HepG2 (cell line): ENCODE data around the gene ACSM3. TPM values are rescaled to one million over a fixed set of nuclear protein-coding genes. Genes with fewer than 3 reads are reported as not detected.

Source experiments
- ATM ChIP-seq: fragments of 450-650 bp; IDR thresholded peaks from 2 replicates; pipeline ENCODE4 v1.7.1; 2017; ENCODE audit warnings: mild to moderate bottlenecking, borderline replicate concordance
- FOSL2 ChIP-seq: sonication (generic); formaldehyde crosslinking; IDR thresholded peaks from 2 replicates; pipeline ENCODE4 v1.4.0; 2020; ENCODE audit warnings: missing genetic modification reagents
- GATA4 ChIP-seq: sonication (generic); IDR thresholded peaks from 2 replicates; pipeline ENCODE4 v1.6.1; 2016; ENCODE audit warnings: antibody characterized with exemption, low read depth, borderline replicate concordance
- MXD4 ChIP-seq: IDR thresholded peaks from 2 replicates; pipeline ENCODE4 v1.6.1; 2016; ENCODE audit warnings: mild to moderate bottlenecking, missing biosample characterization, missing genetic modification reagents
- SIN3A ChIP-seq: IDR thresholded peaks from 2 replicates; pipeline ENCODE4 v1.6.1; 2011; ENCODE audit warnings: low read depth, mild to moderate bottlenecking, control low read depth, low read length, borderline replicate concordance
- SNAPC2 ChIP-seq: sonication (generic); formaldehyde crosslinking; IDR thresholded peaks from 2 replicates; pipeline ENCODE4 v1.8.1; 2022; ENCODE audit warnings: mild to moderate bottlenecking, missing genetic modification reagents
- ZFAT ChIP-seq: sonication (generic); formaldehyde crosslinking; conservative IDR thresholded peaks from 2 replicates; pipeline ENCODE4 v1.8.1; 2023; ENCODE audit warnings: missing genetic modification reagents, inconsistent platforms
- ZNF121 ChIP-seq: sonication (generic); formaldehyde crosslinking; IDR thresholded peaks from 2 replicates; pipeline ENCODE4 v1.5.0; 2020; ENCODE audit warnings: mild to moderate bottlenecking, missing genetic modification reagents
- ZNF468 ChIP-seq: sonication (generic); formaldehyde crosslinking; IDR thresholded peaks from 2 replicates; pipeline ENCODE4 v1.8.0; 2022; ENCODE audit warnings: mild to moderate bottlenecking, moderate library complexity, missing genetic modification reagents
- ZNF510 ChIP-seq: sonication (generic); formaldehyde crosslinking; IDR thresholded peaks from 2 replicates; pipeline ENCODE4 v1.4.0; 2020; ENCODE audit warnings: low read depth, mild to moderate bottlenecking, missing genetic modification reagents
- polyA plus RNA-seq, 8 experiments: library from polyadenylated mRNA; depleted of rRNA in 3 of 8; stranded (reverse) in 7 of 8; unstranded in 1 of 8; fragments of >200 nt; fragmentation: Illumina TruSeq in 4 of 8; extraction: Trizol in 4 of 8; gene quantifications; 2 replicates each; pipeline versions ENCODE4 v1.2.1 to v1.2.3, GENCODE V29; 2011 to 2016; ENCODE audit warnings: low read depth in 4 of 8, missing spikeins in 1 of 8, mixed read lengths in 1 of 8; ENCODE audit not compliant: insufficient read depth in 1 of 8
- total RNA-seq, 5 experiments: library from RNA; depleted of rRNA; stranded (reverse); fragments of >200 nt; fragmentation: Illumina TruSeq; extraction: Trizol; gene quantifications; 2 replicates each; pipeline ENCODE4 v1.2.3, GENCODE V29; 2016; ENCODE audit warnings: low read depth in 1 of 5
- TF ChIP-seq, protein P1 (sequence below): sonication (generic); formaldehyde crosslinking; IDR thresholded peaks from 2 replicates; pipeline ENCODE4 v1.5.0; 2020; ENCODE audit warnings: mild to moderate bottlenecking, missing genetic modification reagents, borderline replicate concordance
- TF ChIP-seq, protein P2 (sequence below): sonication (generic); formaldehyde crosslinking; IDR thresholded peaks from 2 replicates; pipeline ENCODE4 v1.4.0; 2020; ENCODE audit warnings: missing genetic modification reagents
- TF ChIP-seq, protein P3 (sequence below): sonication (generic); formaldehyde crosslinking; IDR thresholded peaks from 2 replicates; pipeline ENCODE4 v1.4.0; 2020; ENCODE audit warnings: missing genetic modification reagents
- TF ChIP-seq, protein P4 (sequence below): sonication (generic); formaldehyde crosslinking; IDR thresholded peaks from 2 replicates; pipeline ENCODE4 v1.5.0; 2020; ENCODE audit warnings: mild to moderate bottlenecking, missing genetic modification reagents
- TF ChIP-seq, protein P5 (sequence below): fragments of 450-650 bp; IDR thresholded peaks from 2 replicates; pipeline ENCODE4 v1.6.1; 2016
- TF ChIP-seq, protein P6 (sequence below): IDR thresholded peaks from 2 replicates; pipeline ENCODE4 v1.6.1; 2016; ENCODE audit warnings: missing compliant biosample characterization, missing genetic modification reagents, borderline replicate concordance

The ACSM3 gene
- total and polyA plus RNA-seq, 2 of the 13 experiments (the other 11 are each of a cell fraction or from before 2014, with no cell fraction given): 74.0 to 108 TPM

DNA sequence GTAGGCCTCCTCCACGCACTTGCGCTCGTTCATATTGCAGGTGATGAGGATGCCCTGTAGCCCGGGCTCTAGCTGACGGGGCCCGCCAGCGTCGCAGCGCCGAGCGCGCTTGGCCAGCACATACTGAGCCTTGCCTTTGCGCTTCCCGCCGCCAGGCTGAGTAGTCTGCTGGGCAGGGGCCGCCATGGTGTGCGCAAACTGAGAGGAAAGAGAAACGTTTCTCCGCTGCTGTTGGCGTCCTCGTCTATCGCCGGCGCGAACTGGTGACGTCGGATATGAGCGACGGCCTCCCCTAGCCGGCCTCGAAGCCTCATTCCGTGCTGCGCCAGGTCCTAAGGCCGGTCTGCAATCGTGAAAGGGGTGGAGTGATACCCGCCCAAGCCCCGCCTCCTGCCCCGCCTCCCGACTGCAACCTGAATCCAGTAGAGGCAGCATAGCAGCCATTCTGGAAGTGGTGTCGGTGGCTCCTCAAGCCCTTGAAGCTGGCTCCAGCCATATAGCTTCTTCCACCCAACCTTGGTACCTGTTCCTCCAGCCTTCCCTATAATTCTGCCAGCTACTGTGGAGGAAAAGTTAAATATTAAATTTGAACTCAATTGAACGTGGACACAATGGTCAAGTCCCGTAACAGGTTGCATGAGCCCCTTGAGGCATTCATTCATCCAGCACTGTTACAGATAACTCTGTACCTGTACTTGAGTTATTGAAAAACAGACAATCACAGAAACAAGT is 22.1 kb upstream of the ACSM3 start, which contains the start of gene THUMPD1 (continued):
- TF ChIP-seq ZNF121 (CRISPR knock-in tag): peak; percentile 79
- TF ChIP-seq ATM: no peak
- peak; percentile 95 for TF ChIP-seq ZNF468 (CRISPR knock-in tag)
- TF ChIP-seq, protein P1, sequence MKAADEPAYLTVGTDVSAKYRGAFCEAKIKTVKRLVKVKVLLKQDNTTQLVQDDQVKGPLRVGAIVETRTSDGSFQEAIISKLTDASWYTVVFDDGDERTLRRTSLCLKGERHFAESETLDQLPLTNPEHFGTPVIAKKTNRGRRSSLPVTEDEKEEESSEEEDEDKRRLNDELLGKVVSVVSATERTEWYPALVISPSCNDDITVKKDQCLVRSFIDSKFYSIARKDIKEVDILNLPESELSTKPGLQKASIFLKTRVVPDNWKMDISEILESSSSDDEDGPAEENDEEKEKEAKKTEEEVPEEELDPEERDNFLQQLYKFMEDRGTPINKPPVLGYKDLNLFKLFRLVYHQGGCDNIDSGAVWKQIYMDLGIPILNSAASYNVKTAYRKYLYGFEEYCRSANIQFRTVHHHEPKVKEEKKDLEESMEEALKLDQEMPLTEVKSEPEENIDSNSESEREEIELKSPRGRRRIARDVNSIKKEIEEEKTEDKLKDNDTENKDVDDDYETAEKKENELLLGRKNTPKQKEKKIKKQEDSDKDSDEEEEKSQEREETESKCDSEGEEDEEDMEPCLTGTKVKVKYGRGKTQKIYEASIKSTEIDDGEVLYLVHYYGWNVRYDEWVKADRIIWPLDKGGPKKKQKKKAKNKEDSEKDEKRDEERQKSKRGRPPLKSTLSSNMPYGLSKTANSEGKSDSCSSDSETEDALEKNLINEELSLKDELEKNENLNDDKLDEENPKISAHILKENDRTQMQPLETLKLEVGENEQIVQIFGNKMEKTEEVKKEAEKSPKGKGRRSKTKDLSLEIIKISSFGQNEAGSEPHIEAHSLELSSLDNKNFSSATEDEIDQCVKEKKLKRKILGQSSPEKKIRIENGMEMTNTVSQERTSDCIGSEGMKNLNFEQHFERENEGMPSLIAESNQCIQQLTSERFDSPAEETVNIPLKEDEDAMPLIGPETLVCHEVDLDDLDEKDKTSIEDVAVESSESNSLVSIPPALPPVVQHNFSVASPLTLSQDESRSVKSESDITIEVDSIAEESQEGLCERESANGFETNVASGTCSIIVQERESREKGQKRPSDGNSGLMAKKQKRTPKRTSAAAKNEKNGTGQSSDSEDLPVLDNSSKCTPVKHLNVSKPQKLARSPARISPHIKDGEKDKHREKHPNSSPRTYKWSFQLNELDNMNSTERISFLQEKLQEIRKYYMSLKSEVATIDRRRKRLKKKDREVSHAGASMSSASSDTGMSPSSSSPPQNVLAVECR (CRISPR knock-in tag): peak; percentile 98
- TF ChIP-seq, protein P2, sequence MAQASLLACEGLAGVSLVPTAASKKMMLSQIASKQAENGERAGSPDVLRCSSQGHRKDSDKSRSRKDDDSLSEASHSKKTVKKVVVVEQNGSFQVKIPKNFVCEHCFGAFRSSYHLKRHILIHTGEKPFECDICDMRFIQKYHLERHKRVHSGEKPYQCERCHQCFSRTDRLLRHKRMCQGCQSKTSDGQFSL: peak; percentile 60
- TF ChIP-seq SIN3A: peak; percentile 93; the same call in 1 of the 2 replicates
- TF ChIP-seq ZNF510 (CRISPR knock-in tag): peak; percentile 19; the same call in 1 of the 2 replicates
- TF ChIP-seq, protein P3, sequence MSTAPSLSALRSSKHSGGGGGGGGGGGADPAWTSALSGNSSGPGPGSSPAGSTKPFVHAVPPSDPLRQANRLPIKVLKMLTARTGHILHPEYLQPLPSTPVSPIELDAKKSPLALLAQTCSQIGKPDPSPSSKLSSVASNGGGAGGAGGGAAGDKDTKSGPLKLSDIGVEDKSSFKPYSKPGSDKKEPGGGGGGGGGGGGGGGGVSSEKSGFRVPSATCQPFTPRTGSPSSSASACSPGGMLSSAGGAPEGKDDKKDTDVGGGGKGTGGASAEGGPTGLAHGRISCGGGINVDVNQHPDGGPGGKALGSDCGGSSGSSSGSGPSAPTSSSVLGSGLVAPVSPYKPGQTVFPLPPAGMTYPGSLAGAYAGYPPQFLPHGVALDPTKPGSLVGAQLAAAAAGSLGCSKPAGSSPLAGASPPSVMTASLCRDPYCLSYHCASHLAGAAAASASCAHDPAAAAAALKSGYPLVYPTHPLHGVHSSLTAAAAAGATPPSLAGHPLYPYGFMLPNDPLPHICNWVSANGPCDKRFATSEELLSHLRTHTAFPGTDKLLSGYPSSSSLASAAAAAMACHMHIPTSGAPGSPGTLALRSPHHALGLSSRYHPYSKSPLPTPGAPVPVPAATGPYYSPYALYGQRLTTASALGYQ (CRISPR knock-in tag): peak; percentile 76
- peak; percentile 61; the same call in 1 of the 2 replicates for TF ChIP-seq ZFAT (CRISPR knock-in tag)
- TF ChIP-seq, protein P4, sequence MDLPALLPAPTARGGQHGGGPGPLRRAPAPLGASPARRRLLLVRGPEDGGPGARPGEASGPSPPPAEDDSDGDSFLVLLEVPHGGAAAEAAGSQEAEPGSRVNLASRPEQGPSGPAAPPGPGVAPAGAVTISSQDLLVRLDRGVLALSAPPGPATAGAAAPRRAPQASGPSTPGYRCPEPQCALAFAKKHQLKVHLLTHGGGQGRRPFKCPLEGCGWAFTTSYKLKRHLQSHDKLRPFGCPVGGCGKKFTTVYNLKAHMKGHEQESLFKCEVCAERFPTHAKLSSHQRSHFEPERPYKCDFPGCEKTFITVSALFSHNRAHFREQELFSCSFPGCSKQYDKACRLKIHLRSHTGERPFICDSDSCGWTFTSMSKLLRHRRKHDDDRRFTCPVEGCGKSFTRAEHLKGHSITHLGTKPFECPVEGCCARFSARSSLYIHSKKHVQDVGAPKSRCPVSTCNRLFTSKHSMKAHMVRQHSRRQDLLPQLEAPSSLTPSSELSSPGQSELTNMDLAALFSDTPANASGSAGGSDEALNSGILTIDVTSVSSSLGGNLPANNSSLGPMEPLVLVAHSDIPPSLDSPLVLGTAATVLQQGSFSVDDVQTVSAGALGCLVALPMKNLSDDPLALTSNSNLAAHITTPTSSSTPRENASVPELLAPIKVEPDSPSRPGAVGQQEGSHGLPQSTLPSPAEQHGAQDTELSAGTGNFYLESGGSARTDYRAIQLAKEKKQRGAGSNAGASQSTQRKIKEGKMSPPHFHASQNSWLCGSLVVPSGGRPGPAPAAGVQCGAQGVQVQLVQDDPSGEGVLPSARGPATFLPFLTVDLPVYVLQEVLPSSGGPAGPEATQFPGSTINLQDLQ (CRISPR knock-in tag): peak; percentile 64
- TF ChIP-seq, protein P5, sequence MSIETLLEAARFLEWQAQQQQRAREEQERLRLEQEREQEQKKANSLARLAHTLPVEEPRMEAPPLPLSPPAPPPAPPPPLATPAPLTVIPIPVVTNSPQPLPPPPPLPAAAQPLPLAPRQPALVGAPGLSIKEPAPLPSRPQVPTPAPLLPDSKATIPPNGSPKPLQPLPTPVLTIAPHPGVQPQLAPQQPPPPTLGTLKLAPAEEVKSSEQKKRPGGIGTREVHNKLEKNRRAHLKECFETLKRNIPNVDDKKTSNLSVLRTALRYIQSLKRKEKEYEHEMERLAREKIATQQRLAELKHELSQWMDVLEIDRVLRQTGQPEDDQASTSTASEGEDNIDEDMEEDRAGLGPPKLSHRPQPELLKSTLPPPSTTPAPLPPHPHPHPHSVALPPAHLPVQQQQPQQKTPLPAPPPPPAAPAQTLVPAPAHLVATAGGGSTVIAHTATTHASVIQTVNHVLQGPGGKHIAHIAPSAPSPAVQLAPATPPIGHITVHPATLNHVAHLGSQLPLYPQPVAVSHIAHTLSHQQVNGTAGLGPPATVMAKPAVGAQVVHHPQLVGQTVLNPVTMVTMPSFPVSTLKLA: peak; percentile 18; the same call in 1 of the 2 replicates
- TF ChIP-seq, protein P6, sequence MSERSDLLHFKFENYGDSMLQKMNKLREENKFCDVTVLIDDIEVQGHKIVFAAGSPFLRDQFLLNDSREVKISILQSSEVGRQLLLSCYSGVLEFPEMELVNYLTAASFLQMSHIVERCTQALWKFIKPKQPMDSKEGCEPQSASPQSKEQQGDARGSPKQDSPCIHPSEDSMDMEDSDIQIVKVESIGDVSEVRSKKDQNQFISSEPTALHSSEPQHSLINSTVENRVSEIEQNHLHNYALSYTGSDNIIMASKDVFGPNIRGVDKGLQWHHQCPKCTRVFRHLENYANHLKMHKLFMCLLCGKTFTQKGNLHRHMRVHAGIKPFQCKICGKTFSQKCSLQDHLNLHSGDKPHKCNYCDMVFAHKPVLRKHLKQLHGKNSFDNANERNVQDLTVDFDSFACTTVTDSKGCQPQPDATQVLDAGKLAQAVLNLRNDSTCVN (CRISPR knock-in tag): peak; percentile 86
- TF ChIP-seq GATA4: peak; percentile 21; the same call in 1 of the 2 replicates
- TF ChIP-seq MXD4 (CRISPR knock-in tag): peak; percentile 88
- peak; percentile 80 for TF ChIP-seq FOSL2 (CRISPR knock-in tag)
- TF ChIP-seq SNAPC2 (CRISPR knock-in tag): no peak
